CD4-positive, alpha-beta memory T cell (primary cell): ENCODE results near the gene SLC66A3. TPM values are rescaled to one million over a fixed set of nuclear protein-coding genes. Genes with fewer than 3 reads are reported as not detected.
"Not testable (repeated sequence)": the region's sequence is repeated elsewhere in the genome, so short reads cannot be mapped to it uniquely, and the experiment has no call there.

ENCODE experiments used
- CTCF ChIA-PET: fragments of 350-600 bp; sonication (Branson Sonifier 250); formaldehyde crosslinking; loops from one replicate; lab custom pipeline; 2021; ENCODE audit warnings: inconsistent platforms; ENCODE audit not compliant: partially characterized antibody; lab: Charles Lee
- POLR2A ChIA-PET: fragments of 350-600 bp; sonication (Branson Sonifier 250); formaldehyde crosslinking; loops from one replicate; lab custom pipeline; 2021; ENCODE audit not compliant: partially characterized antibody; lab: Charles Lee
- DNase-seq, 5 donors: peaks; one replicate each; pipeline versions ENCODE4 v3.0.0 to v3.0.0-alpha.2; 2020 to 2022; ENCODE audit warnings: mixed read lengths in 1 of 5
- H3K27ac ChIP-seq: one replicate; pipeline ENCODE4 v1.7.0; 2013; ENCODE audit warnings: low read depth, low read length
- H3K27me3 ChIP-seq: 2 replicates; pipeline ENCODE4 v1.7.0; 2013; ENCODE audit warnings: mild to moderate bottlenecking, low read length, moderate library complexity; ENCODE audit not compliant: insufficient read depth
- H3K36me3 ChIP-seq: 2 replicates; pipeline ENCODE4 v1.7.0; 2013; ENCODE audit warnings: mild to moderate bottlenecking, low read length, moderate library complexity; ENCODE audit not compliant: insufficient read depth
- H3K4me1 ChIP-seq: 2 replicates; pipeline ENCODE4 v1.7.0; 2013; ENCODE audit warnings: mild to moderate bottlenecking, low read length, moderate library complexity; ENCODE audit not compliant: insufficient read depth
- H3K4me3 ChIP-seq, 2 donors: one replicate each; pipeline ENCODE4 v1.7.0; 2013; ENCODE audit warnings: low read length in 2 of 2, mild to moderate bottlenecking in 1 of 2
- H3K9me3 ChIP-seq, 2 donors: one replicate each; pipeline ENCODE4 v1.7.0; 2013; ENCODE audit warnings: low read length in 2 of 2, control low read depth in 1 of 2; ENCODE audit not compliant: control insufficient read depth in 1 of 2
- H3K27ac Mint-ChIP-seq, 7 donors: one replicate each; pipeline ENCODE4 v1.8.0; 2020 to 2021; ENCODE audit warnings: mixed read lengths in 7 of 7, mild to moderate bottlenecking in 6 of 7, inconsistent platforms in 3 of 7, moderate library complexity in 3 of 7
- H3K27me3 Mint-ChIP-seq, 2 donors: one replicate each; pipeline ENCODE4 v1.8.0; 2020 to 2021; ENCODE audit warnings: mixed read lengths in 2 of 2
- H3K36me3 Mint-ChIP-seq, 2 donors: one replicate each; pipeline ENCODE4 v1.8.0; 2020 to 2021; ENCODE audit warnings: mixed read lengths in 2 of 2, inconsistent platforms in 1 of 2, mild to moderate bottlenecking in 1 of 2
- H3K4me1 Mint-ChIP-seq, 4 donors: one replicate each; pipeline ENCODE4 v1.8.0; 2020 to 2021; ENCODE audit warnings: mixed read lengths in 4 of 4, mild to moderate bottlenecking in 1 of 4
- H3K4me3 Mint-ChIP-seq, 8 donors: one replicate each; pipeline ENCODE4 v1.8.0; 2020 to 2021; ENCODE audit warnings: mixed read lengths in 8 of 8, mild to moderate bottlenecking in 7 of 8, moderate library complexity in 6 of 8, inconsistent platforms in 3 of 8
- H3K9me3 Mint-ChIP-seq, 8 donors: one replicate each; pipeline ENCODE4 v1.8.0; 2020 to 2021; ENCODE audit warnings: mixed read lengths in 8 of 8, mild to moderate bottlenecking in 5 of 8, inconsistent platforms in 3 of 8, moderate library complexity in 1 of 8
- intact Hi-C: fragments of 100-400 bp; cut with micrococcal nuclease; formaldehyde crosslinking; loops from one replicate; pipeline ENCODE4 v1.15.1; 2023
- polyA plus RNA-seq, 2 donors: library from polyadenylated mRNA; unstranded; fragments of 300-500 nt; fragmentation: Illumina TruSeq; gene quantifications; one replicate each; pipeline ENCODE4 v1.2.3, GENCODE V29; 2021
- total RNA-seq, 2 experiments: library from RNA; stranded (reverse); gene quantifications; one replicate each; pipeline ENCODE4 v1.2.3, GENCODE V29; 2021

SLC66A3 gene
- total and polyA plus RNA-seq, 4 experiments from 2014 or later, result 27.9 to 110 (median 57.8) TPM

DNA sequence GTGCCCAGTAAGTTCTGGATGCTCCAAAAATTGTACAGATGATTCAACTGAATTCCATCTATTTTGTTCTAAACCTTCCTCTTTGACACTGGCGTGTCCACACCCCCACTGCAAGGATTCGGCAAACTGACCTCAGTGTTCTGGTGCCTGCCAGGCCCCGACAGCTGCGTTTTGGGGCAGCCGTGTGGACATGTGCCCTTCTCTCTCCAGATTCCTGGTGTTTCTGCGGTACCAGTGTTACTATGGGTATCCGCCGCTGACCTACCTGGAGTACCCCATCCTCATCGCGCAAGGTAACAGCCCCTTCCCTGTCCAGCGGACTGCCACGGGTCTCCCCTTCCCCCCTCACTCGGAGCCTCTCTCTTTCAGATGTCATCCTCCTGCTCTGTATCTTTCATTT lies 5.0 kb downstream of the SLC66A3 start:
- Mint-ChIP-seq H3K27me3 (no peaks in the 10 kb centered on the region), H3K27ac (peak overlapping the region in 6 of 7 donors; percentile 16 to 94 (median 90)), H3K36me3 (peaks cover 14 to 16% of the 10 kb centered on the region in 2 donors), H3K9me3 (no peaks in the 10 kb centered on the region), H3K4me3 (peak overlapping the region in 2 of 8 donors; percentile 7 to 83), H3K4me1 (peaks cover 16 to 42% (median 34%) of the 10 kb centered on the region in 4 donors)
- ChIA-PET CTCF (interaction anchor here (3.6 kb wide), 1 partner anchor 28 kb away, joined by 35 read pairs; a partner anchor contains a TSS), POLR2A (interaction anchor here (1.0 kb wide), 1 partner anchor 10 kb away, joined by 4 read pairs; no protein-coding TSS in a partner anchor)
- Histone ChIP-seq H3K36me3 (no peaks in the 10 kb centered on the region), H3K4me3 (no peak overlapping the region), H3K4me1 (peaks cover 31% of the 10 kb centered on the region), H3K9me3 (no peaks in the 10 kb centered on the region), H3K27me3 (no peaks in the 10 kb centered on the region), H3K27ac (no peak overlapping the region)
- DNase-seq, result no peak
- intact Hi-C loops, result no loop called here

DNA sequence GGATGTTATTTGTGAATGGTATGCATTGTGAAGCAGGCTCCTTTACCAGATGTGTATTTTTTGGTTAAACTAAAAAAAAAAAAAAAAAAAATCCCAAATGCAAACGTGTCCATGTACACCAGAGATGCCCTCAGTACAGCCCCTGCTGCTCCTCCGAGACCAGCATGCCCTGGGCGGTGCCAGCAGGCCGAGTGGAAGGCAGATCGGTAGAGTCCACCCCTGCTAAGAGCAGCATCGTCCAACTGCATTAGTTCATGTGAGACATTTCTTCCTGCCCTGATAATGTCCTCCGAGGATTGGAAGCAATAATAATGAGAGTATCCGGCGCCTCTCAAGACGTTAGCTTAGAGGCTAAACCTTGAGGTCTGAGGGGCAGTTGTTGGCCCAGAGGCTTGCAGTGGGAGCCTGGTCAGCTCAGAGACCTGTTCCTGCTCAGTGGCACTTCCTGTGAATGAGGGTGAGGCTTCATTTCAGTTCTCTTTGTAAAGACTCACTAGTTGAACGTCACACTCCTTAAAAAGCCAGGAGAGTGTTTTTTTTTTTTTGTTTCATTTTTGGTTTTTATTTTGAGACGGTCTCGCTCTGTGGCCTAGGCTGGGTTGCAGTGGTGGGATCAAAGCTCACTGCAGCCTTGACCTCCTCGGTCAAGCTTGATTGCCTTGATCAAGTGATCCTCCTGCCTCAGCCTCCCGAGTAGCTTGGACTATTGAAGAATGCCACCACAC lies 5.6 kb downstream of the SLC66A3 start:
- H3K36me3 ChIP-seq, result no peaks in the 10 kb centered on the region
- ChIA-PET CTCF (interaction anchor here (3.6 kb wide), 1 partner anchor 29 kb away, joined by 35 read pairs; a partner anchor contains a TSS), POLR2A (interaction anchor here (0.7 kb wide), 1 partner anchor 31 kb away, joined by 5 read pairs; no protein-coding TSS in a partner anchor)
- H3K9me3 Mint-ChIP-seq, result no peaks in the 10 kb centered on the region
- peak overlapping the region; percentile 42 for H3K27ac ChIP-seq
- intact Hi-C loops, result no loop called here
- no peaks in the 10 kb centered on the region for H3K27me3 ChIP-seq
- H3K4me3 Mint-ChIP-seq, result peak overlapping the region; percentile 57 to 83 (median 70)
- H3K27ac Mint-ChIP-seq, result peak overlapping the region; percentile 77 to 94 (median 90)
- peaks cover 15 to 40% (median 31%) of the 10 kb centered on the region in 4 donors for H3K4me1 Mint-ChIP-seq
- H3K36me3 Mint-ChIP-seq, result peaks cover 14 to 16% of the 10 kb centered on the region in 2 donors
- H3K4me1 ChIP-seq, result peaks cover 28% of the 10 kb centered on the region
- H3K9me3 ChIP-seq, result no peaks in the 10 kb centered on the region
- peak overlapping the region in 1 of 2 donors; percentile 17 for H3K4me3 ChIP-seq
- no peaks in the 10 kb centered on the region for H3K27me3 Mint-ChIP-seq
- DNase-seq, result peak in 4 of 5 donors; percentile 14 to 32 (median 24)

DNA sequence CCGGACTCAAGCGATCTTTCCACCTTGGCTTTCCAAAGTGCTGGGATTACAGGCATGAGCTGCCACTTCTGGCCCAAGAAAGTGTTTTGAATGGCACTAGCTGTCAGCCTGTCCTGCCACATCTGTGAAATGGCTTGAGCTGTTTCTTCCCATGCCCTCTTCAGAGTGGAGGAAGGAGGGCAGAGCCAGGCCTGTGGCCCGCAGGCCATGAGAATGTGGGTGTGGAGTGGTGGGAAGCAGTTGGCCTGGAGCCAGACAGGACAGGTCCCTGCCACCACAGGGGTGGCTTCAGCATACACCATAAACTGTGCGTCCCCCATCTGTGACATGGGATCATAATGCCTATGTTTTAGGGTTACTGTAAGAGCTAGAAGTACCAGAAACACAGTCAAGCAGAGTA lies 6.5 kb downstream of the SLC66A3 start:
- H3K27ac ChIP-seq, result no peak overlapping the region

DNA sequence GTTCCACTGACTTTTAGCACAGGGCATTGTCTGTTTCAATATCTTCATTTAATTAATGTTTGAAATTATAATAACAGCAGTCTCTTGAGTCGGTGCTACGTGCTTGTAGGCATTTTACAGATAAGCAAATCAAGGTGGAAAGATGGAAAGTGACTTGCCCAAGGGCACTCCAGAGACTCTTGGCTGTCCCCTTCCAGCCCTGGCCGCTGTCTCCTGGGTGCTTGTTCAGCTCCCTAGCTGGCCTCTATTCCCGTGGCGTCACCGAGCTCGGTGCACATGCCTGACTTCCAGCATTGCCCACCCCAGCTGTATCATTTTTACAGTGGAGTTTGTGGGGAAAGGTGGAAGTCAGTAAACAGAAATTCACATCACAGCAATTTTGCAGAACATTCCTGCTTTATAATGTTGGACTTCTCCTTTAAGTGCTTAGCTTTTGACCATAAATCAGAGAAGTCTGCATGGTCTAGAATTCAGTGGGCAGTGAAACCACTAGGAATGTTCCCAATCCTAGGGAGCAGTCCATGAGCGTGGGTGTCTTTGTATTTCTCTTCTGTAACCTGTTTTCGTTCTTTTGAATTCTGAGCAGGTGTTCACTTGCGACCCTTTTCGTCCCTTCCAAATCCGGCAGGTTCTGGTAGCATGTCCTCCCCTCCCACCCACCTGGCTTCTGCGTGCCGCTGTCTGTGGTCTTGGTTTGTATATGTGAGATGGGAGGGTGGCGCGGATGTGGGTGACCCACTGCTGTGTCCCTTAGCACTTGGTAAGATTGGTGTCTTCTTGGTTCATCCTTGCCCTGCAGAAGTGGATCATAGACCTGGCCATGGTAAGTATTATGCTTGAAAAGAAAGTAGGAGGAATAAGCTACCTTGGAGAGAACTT lies 8.4 kb downstream of the SLC66A3 start:
- Histone ChIP-seq H3K27me3 (no peaks in the 10 kb centered on the region), H3K27ac (no peak overlapping the region), H3K4me1 (peaks cover 15% of the 10 kb centered on the region), H3K9me3 (no peaks in the 10 kb centered on the region), H3K4me3 (no peak overlapping the region), H3K36me3 (no peaks in the 10 kb centered on the region)
- no peak for DNase-seq
- Mint-ChIP-seq H3K9me3 (no peaks in the 10 kb centered on the region), H3K36me3 (peaks cover 16 to 17% of the 10 kb centered on the region in 2 donors), H3K27me3 (no peaks in the 10 kb centered on the region), H3K27ac (peak overlapping the region in 1 of 7 donors; percentile 23), H3K4me3 (no peak overlapping the region), H3K4me1 (peaks cover 12 to 26% (median 19%) of the 10 kb centered on the region in 4 donors)
- CTCF ChIA-PET, result interaction anchor here (3.6 kb wide), 1 partner anchor 32 kb away, joined by 35 read pairs; a partner anchor contains a TSS
- intact Hi-C loops, result no loop called here
- POLR2A ChIA-PET, result no interaction called here

More for the DNA sequence above, 6.5 kb downstream of the SLC66A3 start:
- Histone ChIP-seq H3K36me3 (no peaks in the 10 kb centered on the region), H3K4me3 (no peak overlapping the region), H3K4me1 (peaks cover 20% of the 10 kb centered on the region), H3K9me3 (no peaks in the 10 kb centered on the region), H3K27me3 (no peaks in the 10 kb centered on the region)
- no peaks in the 10 kb centered on the region for H3K27me3 Mint-ChIP-seq
- H3K36me3 Mint-ChIP-seq, result peaks cover 14 to 16% of the 10 kb centered on the region in 2 donors
- H3K27ac Mint-ChIP-seq, result peak overlapping the region in 5 of 7 donors; percentile 8 to 94 (median 70)
- ChIA-PET POLR2A (interaction anchor here (0.8 to 0.9 kb wide), 2 partner anchors 14 to 32 kb away, joined by 3 read pairs; no protein-coding TSS in a partner anchor), CTCF (interaction anchor here (3.6 kb wide), 1 partner anchor 30 kb away, joined by 35 read pairs; a partner anchor contains a TSS)
- intact Hi-C loops, result no loop called here
- H3K9me3 Mint-ChIP-seq, result no peaks in the 10 kb centered on the region
- no peak overlapping the region for H3K4me3 Mint-ChIP-seq
- peaks cover 12 to 33% (median 25%) of the 10 kb centered on the region in 4 donors for H3K4me1 Mint-ChIP-seq
- no peak for DNase-seq

DNA sequence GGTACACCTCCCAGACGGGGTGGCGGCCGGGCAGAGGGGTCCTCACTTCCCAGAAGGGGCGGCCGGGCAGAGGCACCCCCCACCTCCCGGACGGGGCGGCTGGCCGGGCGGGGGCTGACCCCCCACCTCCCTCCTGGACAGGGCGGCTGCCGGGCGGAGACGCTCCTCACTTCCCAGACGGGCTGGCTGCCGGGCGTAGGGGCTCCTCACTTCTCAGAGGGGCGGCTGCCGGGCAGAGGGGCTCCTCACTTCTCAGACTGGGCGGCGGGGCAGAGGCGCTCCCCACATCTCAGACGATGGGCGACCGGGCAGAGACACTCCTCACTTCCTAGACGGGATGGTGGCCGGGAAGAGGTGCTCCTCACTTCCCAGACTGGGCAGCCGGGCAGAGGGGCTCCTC lies 9.8 kb downstream of the SLC66A3 start:
- H3K9me3 ChIP-seq, H3K27me3 Mint-ChIP-seq, H3K9me3 Mint-ChIP-seq, H3K36me3 ChIP-seq, H3K27me3 ChIP-seq, CTCF ChIA-PET, H3K27ac ChIP-seq, intact Hi-C loops, DNase-seq, H3K4me3 ChIP-seq, H3K4me3 Mint-ChIP-seq, POLR2A ChIA-PET: not testable (repeated sequence)
- H3K4me1 ChIP-seq, result peaks cover 15% of the 10 kb centered on the region
- peaks cover 12 to 19% (median 17%) of the 10 kb centered on the region in 4 donors for H3K4me1 Mint-ChIP-seq
- H3K36me3 Mint-ChIP-seq, result peaks cover 18 to 21% of the 10 kb centered on the region in 2 donors
- peak overlapping the region in 1 of 7 donors; percentile 15 for H3K27ac Mint-ChIP-seq

DNA sequence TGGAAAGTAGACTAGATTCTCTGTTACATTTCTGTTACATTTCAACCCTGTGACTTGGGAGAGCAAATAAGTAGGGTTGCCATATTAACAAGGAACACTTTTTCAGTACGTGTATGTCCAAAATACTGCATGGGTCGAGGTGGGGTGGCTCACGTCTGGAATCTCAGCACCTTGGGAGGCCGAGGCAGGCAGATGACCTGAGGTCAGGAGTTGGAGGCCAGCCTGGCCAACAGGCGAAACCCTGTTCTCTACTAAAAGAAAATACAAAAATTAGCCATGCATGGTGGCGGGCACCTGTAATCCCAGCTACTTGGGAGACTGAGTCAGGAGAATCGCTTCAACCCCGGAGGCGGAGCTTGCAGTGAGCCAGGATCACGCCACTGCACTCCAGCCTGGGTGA lies 11.2 kb downstream of the SLC66A3 start:
- no peaks in the 10 kb centered on the region for H3K9me3 ChIP-seq
- ChIA-PET CTCF (no interaction called here), POLR2A (no interaction called here)
- Mint-ChIP-seq H3K27me3 (no peaks in the 10 kb centered on the region), H3K4me3 (no peak overlapping the region), H3K9me3 (no peaks in the 10 kb centered on the region), H3K4me1 (peaks cover 3 to 7% (median 5%) of the 10 kb centered on the region in 4 donors), H3K36me3 (peaks cover 12 to 18% of the 10 kb centered on the region in 2 donors), H3K27ac (no peak overlapping the region)
- no peak overlapping the region for H3K4me3 ChIP-seq
- H3K36me3 ChIP-seq, result no peaks in the 10 kb centered on the region
- no peaks in the 10 kb centered on the region for H3K27me3 ChIP-seq
- no peak overlapping the region for H3K27ac ChIP-seq
- intact Hi-C loops, result no loop called here
- DNase-seq, result no peak
- peaks cover 5% of the 10 kb centered on the region for H3K4me1 ChIP-seq
